ENCODE data around the gene NEURL1.

The NEURL1 gene

DNA sequence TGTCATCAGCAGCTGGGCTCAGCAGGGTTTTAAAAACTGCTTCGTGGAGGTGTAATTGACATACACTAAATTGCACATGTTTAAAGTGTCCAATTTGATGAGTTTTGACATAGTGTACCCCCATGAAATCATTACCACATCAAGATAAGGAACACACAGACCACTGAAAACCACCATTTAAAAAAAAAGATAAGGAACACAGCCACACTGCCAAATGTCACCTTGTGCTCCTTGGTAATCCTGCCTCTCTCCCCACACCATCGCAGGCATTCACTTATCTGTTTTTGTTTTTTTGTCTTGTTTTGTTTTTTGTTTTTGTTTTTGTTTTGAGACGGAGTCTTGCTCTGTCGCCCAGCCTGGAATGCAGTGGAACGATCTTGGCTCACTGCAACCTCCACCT lies 75.0 kb downstream of the NEURL1 start:
- no peak for DNase-seq

DNA sequence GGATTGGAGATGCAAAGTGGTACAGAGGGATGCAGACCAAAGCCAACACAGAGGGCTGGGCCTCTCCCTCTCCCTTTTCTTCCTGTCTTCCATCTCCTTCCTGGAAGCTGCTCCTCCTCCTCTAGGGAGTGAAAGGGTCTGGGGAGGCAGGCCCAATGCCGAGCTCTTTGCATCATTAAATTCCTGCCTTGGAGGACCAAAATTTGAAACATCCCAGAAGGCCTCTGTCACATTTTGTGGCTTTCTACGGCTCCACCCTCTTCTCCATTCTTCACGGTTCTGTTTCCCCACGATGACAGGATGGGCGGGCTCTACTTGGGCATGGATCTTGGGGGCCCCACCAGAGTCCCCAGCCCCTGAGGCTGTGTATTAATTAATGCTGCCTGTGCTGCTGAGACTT lies 76.4 kb downstream of the NEURL1 start:
- no peak for DNase-seq

DNA sequence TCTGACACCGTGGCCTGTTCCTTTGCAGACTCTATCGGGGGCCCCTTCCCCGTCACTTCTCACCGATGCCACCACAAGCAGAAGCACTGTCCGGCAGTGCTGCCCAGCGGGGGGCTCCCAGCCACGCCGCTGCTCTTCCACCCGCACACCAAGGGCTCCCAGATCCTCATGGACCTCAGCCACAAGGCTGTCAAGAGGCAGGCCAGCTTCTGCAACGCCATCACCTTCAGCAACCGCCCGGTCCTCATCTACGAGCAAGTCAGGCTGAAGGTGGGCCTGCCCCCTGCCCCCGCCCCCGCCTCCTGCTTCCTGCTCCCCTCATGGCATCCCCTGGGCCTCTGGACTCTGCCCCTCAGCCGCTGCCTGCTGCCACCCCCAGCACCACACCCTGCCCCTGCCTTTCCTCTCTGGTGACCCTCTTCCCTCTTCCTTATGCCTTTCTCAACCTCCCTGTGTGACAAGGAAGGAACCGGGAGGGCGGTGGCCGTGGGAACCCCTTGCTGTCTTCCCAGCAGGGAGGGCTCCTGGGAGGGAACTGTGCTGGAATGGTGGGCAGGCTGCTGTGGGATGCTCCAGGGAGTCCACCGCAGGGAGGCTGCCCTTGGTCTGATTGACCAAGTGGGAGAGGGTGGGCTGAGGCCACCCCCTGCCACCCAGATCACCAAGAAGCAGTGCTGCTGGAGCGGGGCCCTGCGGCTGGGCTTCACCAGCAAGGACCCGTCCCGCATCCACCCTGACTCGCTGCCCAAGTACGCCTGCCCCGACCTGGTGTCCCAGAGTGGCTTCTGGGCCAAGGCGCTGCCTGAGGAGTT lies 77.5 kb downstream of the NEURL1 start:
- DNase-seq = no peak

DNA sequence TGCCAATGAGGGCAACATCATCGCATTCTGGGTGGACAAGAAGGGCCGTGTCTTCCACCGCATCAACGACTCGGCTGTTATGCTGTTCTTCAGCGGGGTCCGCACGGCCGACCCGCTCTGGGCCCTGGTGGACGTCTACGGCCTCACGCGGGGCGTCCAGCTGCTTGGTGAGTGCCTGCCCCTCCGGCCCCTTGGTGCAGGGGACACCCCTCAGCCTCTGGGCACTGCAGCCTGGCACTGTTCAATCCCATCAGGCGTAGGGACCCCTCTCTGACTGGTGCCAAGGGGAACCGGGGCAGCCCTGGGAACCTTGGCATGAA lies 78.1 kb downstream of the NEURL1 start:
- no peak for DNase-seq

DNA sequence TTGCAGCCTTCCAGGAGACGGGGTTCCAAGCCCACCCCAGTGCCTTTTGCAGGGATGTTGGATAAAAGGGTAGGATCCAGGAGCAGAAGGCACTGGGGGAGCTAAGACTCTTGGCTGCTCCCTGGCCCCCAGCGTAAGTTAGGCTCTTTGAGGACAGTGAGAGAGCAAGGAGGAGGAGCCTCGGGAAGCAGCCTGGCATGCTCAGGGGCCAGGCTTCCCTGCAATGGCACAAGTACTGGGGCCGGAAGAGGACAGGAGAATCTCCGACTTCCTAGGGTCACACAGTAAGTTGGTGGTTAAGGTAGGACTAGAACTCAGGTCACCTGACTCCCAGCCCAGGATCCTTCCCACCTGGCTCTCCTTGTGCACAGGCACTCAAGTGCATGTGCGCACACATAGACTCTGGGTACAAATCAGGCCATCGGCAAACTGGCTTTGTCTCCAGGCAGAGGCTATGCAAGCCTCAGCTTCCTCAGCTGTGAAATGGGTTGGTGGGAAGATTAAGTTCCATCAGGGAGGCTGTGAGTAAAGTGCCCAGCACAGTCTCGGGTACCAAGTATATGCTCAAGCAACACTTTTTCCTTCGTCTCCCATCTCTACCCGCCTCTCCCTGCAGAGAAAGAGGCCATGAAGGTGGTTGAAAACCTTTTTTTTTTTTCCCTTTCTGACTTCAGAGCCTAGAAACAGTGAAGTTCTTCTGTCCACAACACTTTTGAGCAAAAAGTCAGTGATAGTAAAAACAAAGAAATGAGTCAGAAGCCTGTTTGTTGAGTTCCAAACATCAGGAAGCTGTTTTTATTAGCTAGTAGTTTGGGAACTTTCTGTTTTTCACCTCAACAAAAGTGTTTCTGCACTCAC lies 79.1 kb downstream of the NEURL1 start:
- DNase-seq = peak; percentile 61

GRCh38 chr10:103573205-103573487 lies 79.6 kb downstream of the NEURL1 start:
- no peak for DNase-seq

DNA sequence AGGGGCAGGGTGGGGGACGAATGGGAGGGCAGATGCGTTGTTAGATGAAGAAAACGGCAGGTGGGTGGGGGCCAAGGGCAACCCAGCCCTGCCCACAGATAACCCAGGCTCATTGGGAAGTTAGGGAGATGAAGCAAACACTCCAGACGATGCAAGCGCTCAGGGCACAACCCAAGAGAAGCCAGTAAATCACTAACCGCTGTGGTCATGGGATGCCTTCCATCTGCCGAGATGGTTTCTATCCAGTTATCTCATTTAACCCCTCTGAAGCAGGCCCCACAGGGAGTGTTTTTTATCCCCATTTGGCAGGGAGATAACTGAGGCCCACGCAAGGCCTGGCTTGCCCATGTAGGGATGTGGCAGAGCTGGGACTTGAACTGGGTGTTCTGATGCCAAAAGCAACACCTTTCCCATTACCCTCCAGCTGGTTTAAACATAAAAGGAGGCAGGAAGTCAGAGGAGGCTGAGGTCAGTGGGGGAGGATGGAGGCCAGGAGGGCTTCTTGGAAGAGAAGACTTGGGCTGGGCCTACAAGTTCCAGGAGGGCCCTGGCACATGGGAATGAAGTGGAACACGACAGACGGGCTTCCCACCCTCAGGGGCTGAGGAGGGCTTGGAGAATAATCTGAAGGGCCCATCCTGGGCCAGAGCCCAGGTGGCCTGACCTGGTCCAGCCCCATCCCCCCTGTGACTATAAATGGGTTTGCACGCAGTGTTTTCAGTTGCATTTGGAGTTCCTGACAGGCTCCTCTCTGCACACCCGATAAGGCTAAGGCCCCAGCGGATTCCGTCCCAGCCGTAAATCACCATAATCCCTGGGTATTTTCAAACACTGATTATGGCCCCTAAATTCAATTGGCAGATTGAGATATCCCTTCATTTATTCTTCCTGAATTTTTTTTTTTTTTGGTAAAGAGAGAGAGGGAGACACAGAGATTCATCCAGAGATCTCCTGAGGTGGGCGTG lies 80.9 kb downstream of the NEURL1 start:
- DNase-seq = peak; percentile 34

- peak; percentile 61 for DNase-seq
These were observed 82.0 kb downstream of the NEURL1 start for GRCh38 chr10:103575416-103576075.

DNA sequence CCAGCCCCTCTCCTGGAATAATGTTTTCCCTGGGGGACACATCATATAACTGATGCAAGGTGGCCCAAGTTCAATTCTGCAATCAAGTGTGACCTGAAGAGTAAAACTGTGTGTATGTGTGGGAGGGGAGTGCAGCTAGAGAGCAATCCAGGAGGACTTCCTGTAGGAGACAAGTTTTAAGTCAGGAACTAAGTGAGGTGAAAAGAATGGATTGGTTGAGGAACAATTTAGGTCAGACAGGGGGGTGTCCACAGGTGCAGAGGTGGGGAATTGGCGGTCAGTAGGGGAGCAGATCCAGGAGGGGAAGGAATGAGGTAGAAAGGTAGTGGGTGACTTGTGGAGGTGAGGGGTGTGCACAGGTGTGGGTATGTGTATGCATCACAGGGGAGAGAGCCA lies 82.6 kb downstream of the NEURL1 start:
- DNase-seq = no peak

- DNase-seq = peak; percentile 97
These were observed 83.4 kb downstream of the NEURL1 start for GRCh38 chr10:103576862-103577261.

GRCh38 chr10:103578782-103579382 lies 85.4 kb downstream of the NEURL1 start:
- peak; percentile 97 for DNase-seq

GRCh38 chr10:103580011-103580410 lies 86.5 kb downstream of the NEURL1 start:
- no peak for DNase-seq

GRCh38 chr10:103580430-103580829 lies 86.9 kb downstream of the NEURL1 start:
- DNase-seq = no peak

DNA sequence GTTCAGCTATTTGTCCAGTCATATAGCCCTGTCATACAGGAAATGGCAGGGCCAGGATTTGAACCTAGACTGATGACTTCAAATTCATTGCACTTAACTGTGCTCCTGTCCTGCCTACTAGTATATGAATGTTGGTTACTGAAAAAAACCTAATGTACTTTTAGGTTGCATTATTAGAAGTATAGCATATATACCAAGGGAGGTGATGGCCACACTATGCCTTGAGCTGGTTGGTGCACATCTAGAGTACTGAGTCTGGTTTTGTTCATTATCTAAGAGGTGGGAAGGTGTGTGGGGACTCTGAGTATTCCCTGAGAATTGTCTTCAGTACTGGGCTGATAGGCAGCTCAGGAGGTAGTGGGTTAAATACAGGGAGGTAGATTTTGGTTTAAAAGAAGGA lies 88.0 kb downstream of the NEURL1 start:
- DNase-seq = no peak

DNA sequence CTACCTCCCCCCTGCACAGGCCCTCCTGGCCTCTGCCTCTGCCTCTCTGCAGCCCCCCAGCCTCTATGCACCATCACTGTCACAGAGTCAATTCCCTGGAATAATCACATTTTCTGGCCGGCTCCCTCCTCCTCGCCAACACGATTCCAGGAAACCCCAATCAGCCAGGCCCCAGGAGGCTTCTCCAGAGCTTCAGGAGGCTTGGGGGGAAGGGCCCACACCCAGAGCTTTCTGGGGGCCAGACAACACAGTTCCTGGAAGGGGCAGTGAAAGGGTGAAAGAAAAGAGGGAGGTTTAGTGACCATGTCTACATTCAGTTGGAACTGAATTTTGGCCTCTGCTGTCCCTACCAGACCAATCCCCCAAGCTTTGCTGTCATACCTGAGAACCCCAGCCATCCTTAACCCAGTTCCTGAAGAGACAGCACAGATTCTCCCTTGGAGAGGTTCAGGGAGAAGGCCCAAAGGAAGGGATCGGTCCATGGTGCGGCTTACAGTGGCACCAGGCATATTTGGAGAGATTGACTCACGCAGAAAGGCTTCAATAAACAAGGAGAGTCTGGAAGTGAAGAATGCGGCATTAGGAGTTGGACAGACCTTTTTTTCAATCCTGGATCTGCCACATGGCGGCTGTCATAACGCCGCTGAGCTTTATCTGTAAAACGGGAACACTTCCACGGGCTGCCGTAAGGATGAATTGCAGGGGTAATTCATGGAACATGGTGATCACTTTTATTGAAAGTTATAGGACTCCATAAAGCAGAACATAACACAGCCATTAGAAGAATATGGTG lies 89.0 kb downstream of the NEURL1 start:
- no peak for DNase-seq

DNA sequence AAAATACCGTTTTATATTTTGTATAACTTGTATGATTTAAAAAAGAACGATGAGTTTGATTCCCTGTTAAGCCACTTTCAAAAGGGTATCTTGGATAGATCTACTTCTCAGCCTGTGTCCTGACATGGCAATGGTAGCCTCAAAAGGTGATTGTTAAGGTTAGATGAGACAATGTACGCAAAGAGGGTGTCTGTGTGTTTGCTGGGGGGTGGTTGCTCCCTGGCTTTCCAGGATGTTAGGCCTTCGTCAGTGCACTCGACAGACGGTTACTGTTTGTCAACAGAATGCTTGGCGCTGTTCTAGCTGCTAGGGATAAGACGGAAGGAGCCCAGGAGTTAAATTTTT lies 90.3 kb downstream of the NEURL1 start:
- no peak for DNase-seq

DNA sequence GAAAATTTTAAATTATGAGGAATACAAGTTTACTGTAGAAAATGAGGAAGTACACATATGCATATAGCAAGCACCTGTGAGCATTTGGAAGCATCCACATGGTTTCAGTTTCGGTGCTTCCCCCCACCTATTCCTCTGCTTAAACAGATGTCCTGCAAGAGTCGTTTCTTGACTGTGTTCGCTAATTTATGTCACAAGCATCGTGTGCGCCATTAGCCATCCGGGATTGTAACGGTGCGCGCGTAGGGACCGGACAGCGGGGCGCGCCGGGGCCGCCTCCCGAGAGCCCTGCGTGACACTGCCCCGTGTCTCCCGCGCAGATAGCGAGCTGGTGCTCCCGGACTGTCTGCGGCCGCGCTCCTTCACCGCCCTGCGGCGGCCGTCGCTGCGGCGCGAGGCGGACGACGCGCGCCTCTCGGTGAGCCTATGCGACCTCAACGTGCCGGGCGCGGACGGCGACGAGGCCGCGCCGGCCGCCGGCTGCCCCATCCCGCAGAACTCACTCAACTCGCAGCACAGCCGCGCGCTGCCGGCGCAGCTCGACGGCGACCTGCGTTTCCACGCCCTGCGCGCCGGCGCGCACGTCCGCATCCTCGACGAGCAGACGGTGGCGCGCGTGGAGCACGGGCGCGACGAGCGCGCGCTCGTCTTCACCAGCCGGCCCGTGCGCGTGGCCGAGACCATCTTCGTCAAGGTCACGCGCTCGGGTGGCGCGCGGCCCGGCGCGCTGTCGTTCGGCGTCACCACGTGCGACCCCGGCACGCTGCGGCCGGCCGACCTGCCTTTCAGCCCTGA lies 90.9 kb downstream of the NEURL1 start:
- DNase-seq = no peak

DNA sequence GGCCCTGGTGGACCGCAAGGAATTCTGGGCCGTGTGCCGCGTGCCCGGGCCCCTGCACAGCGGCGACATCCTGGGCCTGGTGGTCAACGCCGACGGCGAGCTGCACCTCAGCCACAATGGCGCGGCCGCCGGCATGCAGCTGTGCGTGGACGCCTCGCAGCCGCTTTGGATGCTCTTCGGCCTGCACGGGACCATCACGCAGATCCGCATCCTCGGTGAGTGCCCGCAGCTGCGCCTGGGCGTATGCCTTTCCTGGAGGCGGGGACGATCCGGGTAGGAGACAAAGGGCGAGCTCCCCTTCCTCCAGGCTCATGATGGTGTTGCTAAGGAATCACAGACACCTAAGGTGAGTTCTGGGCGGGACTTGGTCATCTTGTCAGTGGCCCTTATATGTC lies 91.5 kb downstream of the NEURL1 start:
- DNase-seq = no peak

GRCh38 chr10:103587073-103587472 lies 93.6 kb downstream of the NEURL1 start:
- no peak for DNase-seq

DNA sequence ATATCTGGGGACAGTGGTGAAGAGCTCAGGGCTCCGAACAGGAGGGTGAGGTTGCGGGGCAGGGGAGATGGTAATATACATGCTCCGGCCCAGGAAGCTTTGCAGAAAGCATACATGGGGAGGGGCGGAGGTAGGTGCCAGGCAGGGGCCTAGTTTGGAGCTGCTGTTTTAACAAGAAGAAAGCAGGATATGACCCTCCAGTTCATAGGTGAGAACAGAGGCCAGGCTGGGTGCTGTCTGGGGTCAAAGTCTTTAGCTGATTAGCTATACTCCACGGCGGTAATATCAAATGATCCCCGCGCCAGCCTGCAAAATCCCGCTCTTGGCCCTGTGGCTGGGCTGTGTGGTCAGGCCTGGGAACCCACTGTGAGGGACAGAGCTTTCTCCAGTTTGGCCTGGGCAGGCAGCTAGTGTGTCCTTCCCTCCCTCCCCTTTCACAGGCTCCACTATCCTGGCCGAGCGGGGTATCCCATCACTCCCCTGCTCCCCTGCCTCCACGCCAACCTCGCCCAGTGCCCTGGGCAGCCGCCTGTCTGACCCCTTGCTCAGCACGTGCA lies 95.6 kb downstream of the NEURL1 start:
- DNase-seq = no peak

DNA sequence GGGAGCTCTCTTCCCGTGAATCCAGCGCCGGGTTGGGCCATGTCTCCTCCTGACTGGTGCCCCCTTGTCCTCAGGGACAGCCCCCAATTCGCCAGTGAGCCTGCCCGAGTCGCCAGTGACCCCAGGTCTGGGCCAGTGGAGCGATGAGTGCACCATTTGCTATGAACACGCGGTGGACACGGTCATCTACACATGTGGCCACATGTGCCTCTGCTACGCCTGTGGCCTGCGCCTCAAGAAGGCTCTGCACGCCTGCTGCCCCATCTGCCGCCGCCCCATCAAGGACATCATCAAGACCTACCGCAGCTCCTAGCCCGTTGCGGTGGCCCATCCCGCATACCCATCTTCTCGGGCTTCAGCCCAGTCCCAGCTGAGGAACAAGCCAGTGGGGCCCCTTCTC lies 96.6 kb downstream of the NEURL1 start:
- no peak for DNase-seq
